ACHN (cell line): Measurements from ENCODE around the gene OR51G2.
A peak's percentile ranks its signal among the peaks of the same experiment; 100 is the strongest.
"Not testable (repeated sequence)": the region's sequence is repeated elsewhere in the genome, so short reads cannot be mapped to it uniquely, and the experiment has no call there.

Experiments used
- DNase-seq: peaks from one replicate; pipeline ENCODE4 v3.0.0-alpha.2; 2015
- in situ Hi-C: cut with HindIII; loops from 2 replicates; pipeline ENCODE4 v1.10.0; 2017; ENCODE audit warnings: low sequenced_read_pairs, low pct_ligation_motif_present, low pct_unique_long_range_greater_than_20kb

OR51G2 gene

GRCh38 chr11:4919250-4919649 is at the start of gene OR51G2:
OR51G2 (minus strand) TSS chr11:4919350; CDS start chr11:4915663, 3,687 bp downstream.
- no peak for DNase-seq
- in situ Hi-C loops, result no loop called here

DNA sequence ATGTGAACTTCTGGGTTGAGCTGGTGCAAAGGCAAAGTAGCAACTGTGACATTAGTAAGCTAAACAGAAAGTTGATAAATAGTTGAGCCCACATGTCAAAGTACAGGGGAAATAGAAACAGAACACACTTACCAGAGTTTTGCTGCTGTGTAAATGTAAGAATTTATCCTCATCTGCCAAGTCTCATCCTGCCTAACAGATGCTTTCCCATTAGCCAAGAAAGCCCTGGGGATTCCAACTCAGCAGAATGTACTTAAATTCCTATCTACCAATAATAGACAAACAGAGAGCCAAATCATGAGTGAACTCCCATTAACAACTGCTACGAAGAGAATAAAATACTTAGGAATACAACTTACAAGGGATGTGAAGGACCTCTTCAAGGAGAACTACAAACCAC is 43.7 kb upstream of the OR51G2 start:
- in situ Hi-C loops, result no loop called here
- DNase-seq, result no peak

- no peak for DNase-seq
- in situ Hi-C loops, result no loop called here
These were observed 41.7 kb upstream of the OR51G2 start for GRCh38 chr11:4960877-4961276.

DNA sequence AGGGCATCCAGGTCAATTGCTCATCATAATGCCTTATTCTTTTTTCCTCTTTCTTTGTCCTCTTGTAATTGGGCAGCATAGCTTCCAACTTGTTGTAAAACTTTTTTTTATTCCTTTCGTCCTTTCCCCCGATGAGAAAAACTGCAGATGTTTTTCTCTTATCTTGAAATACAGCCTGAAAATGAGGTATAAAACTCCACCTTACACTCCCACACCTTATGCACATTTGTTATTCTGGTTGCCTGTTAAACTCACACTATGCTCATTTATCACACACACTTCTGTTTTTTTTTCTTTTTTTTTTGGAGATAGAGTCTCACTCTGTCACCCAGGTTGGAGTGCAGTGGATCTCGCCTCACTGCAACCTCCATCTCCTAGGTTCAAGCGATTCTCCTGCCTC is 38.2 kb upstream of the OR51G2 start:
- in situ Hi-C loops, result no loop called here

DNA sequence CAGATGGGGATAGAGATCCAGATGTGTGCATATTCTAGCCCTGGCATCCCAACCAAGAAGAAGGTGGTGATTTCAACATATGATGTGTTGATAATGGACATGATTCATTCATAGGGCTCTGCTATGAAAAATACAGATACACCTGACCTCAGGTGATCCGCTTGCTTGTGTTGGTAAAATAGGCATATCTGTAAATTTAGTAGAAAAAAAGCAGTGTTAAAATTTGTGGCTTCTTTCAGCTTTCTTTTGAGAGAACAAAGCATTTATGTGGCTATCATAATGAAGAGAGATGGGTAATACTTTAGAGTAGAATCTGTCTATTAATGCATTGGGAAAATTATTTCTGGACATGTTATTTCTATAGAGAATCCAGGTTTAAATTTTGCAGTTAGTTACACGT is 36.5 kb upstream of the OR51G2 start, which contains the start of gene OR51A2:
OR51A2 (minus strand) TSS at position 101 of the 400 bp plus-strand sequence; CDS start at position 101, 0 bp downstream.
- DNase-seq, in situ Hi-C loops: not testable (repeated sequence)

More for the DNA sequence above, 38.2 kb upstream of the OR51G2 start:
- DNase-seq, result no peak

GRCh38 chr11:4947505-4947904 is 28.4 kb upstream of the OR51G2 start, which contains the start of gene OR51A4:
OR51A4 (minus strand) TSS chr11:4947605; CDS start chr11:4947100, 505 bp downstream.
- DNase-seq, result no peak
- in situ Hi-C loops, result no loop called here

GRCh38 chr11:4936745-4937144 is 17.6 kb upstream of the OR51G2 start:
- in situ Hi-C loops, result no loop called here
- no peak for DNase-seq

DNA sequence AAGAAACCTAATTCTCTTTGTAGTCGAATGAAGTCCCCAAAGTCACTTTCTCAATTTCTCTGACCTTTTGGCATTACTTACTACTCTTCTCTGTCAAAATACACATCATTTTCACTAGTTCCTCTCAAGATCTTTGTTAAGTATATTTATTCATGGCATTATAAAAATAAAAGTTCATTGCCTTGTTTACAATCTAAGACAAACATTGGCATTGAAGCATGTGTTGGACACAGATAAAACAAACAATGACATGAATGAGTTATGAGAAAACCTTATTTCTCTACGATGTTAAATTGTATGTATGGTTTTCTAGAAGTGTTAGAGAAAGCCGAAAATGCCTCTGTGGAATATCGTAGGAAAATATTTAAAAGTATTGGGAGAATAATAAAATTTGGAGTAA is 13.6 kb upstream of the OR51G2 start:
- no peak for DNase-seq
- in situ Hi-C loops, result no loop called here

GRCh38 chr11:4926608-4927007 is 7.5 kb upstream of the OR51G2 start:
- in situ Hi-C loops, result no loop called here
- DNase-seq, result no peak

DNA sequence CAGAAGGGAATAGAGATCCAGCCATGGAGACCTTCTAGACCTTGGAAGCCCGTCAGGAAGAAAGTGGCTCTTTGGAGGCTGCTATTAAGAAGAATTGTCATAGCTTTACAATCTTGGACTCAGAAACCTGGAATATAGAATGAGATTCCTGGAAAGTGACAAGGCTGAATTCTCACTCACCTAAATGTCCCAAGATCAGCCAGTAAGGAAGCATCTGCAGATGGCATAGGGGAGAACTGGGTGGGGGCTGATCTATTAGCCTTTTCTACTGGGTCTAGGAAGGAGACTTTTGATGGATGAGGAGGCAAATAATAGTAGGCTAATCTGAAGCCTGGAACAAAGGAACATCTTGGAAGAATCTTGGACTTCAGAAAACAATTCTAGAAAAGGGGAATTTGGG is 5.1 kb upstream of the OR51G2 start, which contains the start of gene OR51G1:
OR51G1 (minus strand) TSS at position 101 of the 400 bp plus-strand sequence; CDS start at position 101, 0 bp downstream.
- DNase-seq, result no peak
- in situ Hi-C loops, result no loop called here

DNA sequence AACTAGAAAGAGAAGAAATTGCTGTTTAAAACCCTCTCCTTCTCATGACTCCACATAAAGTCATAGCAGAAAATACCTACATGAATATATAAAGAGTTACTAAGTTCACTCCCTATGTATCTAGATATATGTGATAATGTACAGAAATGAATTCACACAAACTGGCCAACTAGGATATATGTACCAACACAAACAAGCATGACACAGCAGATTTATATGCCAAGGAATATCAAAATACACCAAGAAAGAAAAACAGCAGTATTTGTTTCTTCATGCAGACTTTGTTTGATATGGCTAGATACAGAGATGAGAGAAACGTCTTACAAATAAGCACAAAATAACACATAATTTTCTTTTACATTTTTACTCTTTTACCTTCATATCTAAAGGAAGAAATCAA is 3.2 kb upstream of the OR51G2 start:
- in situ Hi-C loops, result no loop called here
- DNase-seq, result no peak

GRCh38 chr11:4921796-4922195 is 2.6 kb upstream of the OR51G2 start:
- DNase-seq, result no peak
- in situ Hi-C loops, result no loop called here

DNA sequence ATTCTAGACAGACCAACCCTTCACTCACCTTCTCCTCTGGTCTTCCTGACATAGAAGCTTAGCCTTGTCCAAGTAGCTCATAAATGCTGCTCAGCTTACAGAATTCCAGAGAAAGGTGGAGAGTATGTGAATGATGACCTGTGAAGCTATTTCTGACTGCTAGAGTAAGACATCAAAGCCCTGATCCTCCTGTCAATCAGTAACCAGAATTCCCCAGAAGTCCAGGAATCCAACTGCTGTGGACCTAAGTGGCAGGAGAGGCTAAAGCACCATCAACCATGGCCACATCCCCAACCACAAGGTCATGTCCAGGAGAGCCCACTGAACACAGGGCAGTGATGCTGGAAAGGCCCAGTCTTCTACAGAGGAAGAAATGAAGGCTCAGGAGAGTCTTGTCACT is 2.6 kb downstream of the OR51G2 start:
- peak; percentile 34 for DNase-seq
- in situ Hi-C loops, result no loop called here

DNA sequence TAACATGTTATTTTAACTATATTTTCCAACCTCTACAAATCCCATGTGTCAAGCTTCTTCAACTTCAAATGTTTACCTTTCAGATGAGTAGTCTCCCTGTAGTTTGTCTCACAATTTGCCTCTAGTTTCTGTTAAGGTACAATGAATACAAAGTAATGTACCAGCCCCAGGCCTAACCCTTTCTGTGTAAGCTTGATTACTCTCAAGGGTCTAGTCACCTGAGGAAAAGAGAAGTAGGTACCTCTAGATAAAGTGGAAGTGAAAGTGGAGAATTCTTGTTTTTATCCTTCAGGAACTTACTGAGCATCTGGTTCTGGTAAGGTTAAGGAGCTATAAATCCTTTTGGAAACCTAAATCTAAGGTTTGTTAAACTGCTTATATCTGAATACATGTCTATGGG is 15.7 kb downstream of the OR51G2 start, which contains the start of gene OR51A7:
OR51A7 (plus strand) TSS at position 300 of the 400 bp plus-strand sequence. CDS start 3,587 bp downstream, outside the sequence.
- no peak for DNase-seq
- in situ Hi-C loops, result no loop called here

DNA sequence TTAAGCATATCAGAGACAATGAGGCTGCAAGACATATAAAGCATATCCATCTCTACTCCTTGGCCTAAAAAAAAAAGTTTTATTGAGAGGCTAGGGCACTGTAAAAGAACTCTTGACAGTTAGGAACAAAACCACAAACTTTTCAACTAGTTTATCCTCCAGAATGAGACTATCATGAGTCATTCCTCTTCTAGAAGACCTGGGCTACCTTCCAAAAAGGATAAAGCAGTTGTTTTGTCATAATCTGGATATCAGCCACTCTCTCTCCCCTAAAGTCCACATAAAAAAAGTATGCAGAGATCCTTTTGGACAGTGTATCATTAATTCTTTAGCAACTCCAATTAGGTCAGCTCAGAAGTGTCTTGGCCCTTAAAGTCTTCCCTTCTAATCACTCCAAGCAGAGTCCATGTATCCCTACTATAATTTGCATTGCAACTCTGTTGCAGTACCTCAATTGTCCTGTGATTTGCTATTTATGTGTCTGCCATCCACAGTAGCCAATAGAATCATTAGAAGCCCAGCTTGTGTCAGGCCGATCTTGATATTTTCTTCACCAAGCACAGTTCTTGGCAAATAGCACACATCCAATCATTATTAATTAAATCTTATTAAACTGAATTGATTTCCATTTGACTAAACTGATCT is 27.0 kb downstream of the OR51G2 start:
- DNase-seq, result peak; percentile 71
- in situ Hi-C loops, result no loop called here

DNA sequence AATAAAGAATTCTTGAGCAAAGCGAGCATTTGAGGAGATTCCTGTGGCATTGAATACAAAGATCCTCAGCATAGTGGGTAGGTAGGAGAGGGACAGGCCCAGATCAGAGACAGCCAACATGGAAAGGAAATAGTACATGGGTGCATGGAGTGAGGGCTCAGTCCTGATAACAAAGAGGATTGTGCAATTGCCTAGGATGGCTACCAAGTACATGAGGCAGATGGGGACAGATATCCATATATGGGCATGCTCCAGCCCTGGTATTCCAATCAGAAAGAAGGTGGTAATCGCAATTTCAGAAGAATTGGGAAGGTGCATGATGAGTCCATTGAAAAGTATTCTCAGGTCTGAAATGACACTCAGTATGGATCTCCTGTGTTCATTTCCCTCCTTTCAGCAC is 28.9 kb downstream of the OR51G2 start:
- in situ Hi-C loops, result no loop called here
- no peak for DNase-seq

DNA sequence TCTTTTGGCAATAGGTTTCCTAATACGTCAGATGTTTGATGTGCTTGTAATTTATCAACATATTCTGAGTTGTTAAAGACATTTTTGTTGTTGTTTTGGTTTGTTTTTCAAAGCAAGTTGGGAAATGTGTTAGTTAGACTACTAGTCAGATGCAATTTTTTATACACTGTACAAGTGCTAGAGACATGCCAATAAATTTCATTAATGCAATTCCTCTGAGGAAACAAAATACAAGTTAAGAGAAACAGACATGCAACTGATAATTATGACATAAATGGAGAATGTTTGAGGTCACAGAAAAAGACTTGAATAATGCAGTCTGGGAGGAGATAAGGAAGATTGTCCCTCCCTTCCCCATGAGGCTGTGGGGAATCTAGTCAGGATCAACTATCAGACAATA is 31.6 kb downstream of the OR51G2 start:
- in situ Hi-C loops, result no loop called here
- no peak for DNase-seq

- DNase-seq, result no peak
- in situ Hi-C loops, result no loop called here
These were observed 33.0 kb downstream of the OR51G2 start for GRCh38 chr11:4886186-4886585.

GRCh38 chr11:4884361-4884760 is 34.8 kb downstream of the OR51G2 start:
- no peak for DNase-seq
- in situ Hi-C loops, result no loop called here

- no peak for DNase-seq
- in situ Hi-C loops, result no loop called here
These were observed 36.6 kb downstream of the OR51G2 start for GRCh38 chr11:4882543-4882942.
